Astrocyte (in vitro differentiated cells and primary cell): ENCODE results near the gene ERMAP. TPM values are rescaled to one million over a fixed set of nuclear protein-coding genes. Genes with fewer than 3 reads are reported as not detected.

Source experiments
- DNase-seq: peaks from one replicate; pipeline ENCODE4 v3.0.0-alpha.2; 2010; ENCODE audit warnings: low read depth
- FAIRE-seq: peaks from 2 replicates; lab custom pipeline; 2011; peaks lifted over from hg19 to GRCh38; lab: Jason Lieb, UNC
- H2AFZ ChIP-seq: 2 replicates; pipeline ENCODE4 v1.6.0; 2012; ENCODE audit warnings: low read depth, low read length, inconsistent platforms
- H3K27ac ChIP-seq: 2 replicates; pipeline ENCODE4 v1.5.1; 2011; ENCODE audit warnings: low read depth, low read length, inconsistent platforms
- H3K27me3 ChIP-seq: 2 replicates; pipeline ENCODE4 v1.6.0; 2011; ENCODE audit warnings: low read length, inconsistent platforms; ENCODE audit not compliant: insufficient read depth
- H3K36me3 ChIP-seq: 2 replicates; pipeline ENCODE4 v1.5.1; 2011; ENCODE audit warnings: low read length, inconsistent platforms; ENCODE audit not compliant: insufficient read depth
- H3K4me1 ChIP-seq: 2 replicates; pipeline ENCODE4 v1.5.1; 2011; ENCODE audit warnings: low read length, inconsistent platforms; ENCODE audit not compliant: insufficient read depth
- H3K4me2 ChIP-seq: 2 replicates; pipeline ENCODE4 v1.6.0; 2012; ENCODE audit warnings: low read length, inconsistent platforms
- H3K4me3 ChIP-seq: 2 replicates; pipeline ENCODE4 v1.5.1; 2011; ENCODE audit warnings: low read depth, mild to moderate bottlenecking, low read length, inconsistent platforms; ENCODE audit not compliant: insufficient read depth
- H3K79me2 ChIP-seq: 2 replicates; pipeline ENCODE4 v1.6.0; 2012; ENCODE audit warnings: mild to moderate bottlenecking, low read length, inconsistent platforms; ENCODE audit not compliant: insufficient read depth
- H3K9ac ChIP-seq: 2 replicates; pipeline ENCODE4 v1.6.0; 2012; ENCODE audit warnings: mild to moderate bottlenecking, low read length, inconsistent platforms
- H3K9me3 ChIP-seq: 2 replicates; pipeline ENCODE4 v1.5.1; 2012; ENCODE audit warnings: low read depth, mild to moderate bottlenecking, low read length, inconsistent platforms; ENCODE audit not compliant: insufficient read depth
- H4K20me1 ChIP-seq: 2 replicates; pipeline ENCODE4 v1.6.0; 2012; ENCODE audit warnings: low read length, inconsistent platforms; ENCODE audit not compliant: insufficient read depth
- H3K27ac Mint-ChIP-seq: one replicate; pipeline ENCODE4 v1.8.0; 2021; ENCODE audit warnings: mild to moderate bottlenecking, mixed read lengths; ENCODE audit not compliant: unreplicated experiment
- H3K27me3 Mint-ChIP-seq: one replicate; pipeline ENCODE4 v1.8.0; 2021; ENCODE audit warnings: low read depth, mixed read lengths; ENCODE audit not compliant: unreplicated experiment
- H3K36me3 Mint-ChIP-seq: one replicate; pipeline ENCODE4 v1.8.0; 2021; ENCODE audit warnings: low read depth, mixed read lengths; ENCODE audit not compliant: unreplicated experiment
- H3K4me1 Mint-ChIP-seq: one replicate; pipeline ENCODE4 v1.8.0; 2021; ENCODE audit warnings: low read depth, mixed read lengths; ENCODE audit not compliant: unreplicated experiment
- H3K4me3 Mint-ChIP-seq: one replicate; pipeline ENCODE4 v1.8.0; 2021; ENCODE audit warnings: mild to moderate bottlenecking, moderate library complexity, mixed read lengths; ENCODE audit not compliant: unreplicated experiment
- H3K9me3 Mint-ChIP-seq: one replicate; pipeline ENCODE4 v1.8.0; 2021; ENCODE audit warnings: mild to moderate bottlenecking, mixed read lengths; ENCODE audit not compliant: unreplicated experiment
- EZH2 ChIP-seq: IDR thresholded peaks from 2 replicates; pipeline ENCODE4 v1.6.1; 2012; ENCODE audit warnings: mild to moderate bottlenecking, low read length, inconsistent platforms; ENCODE audit not compliant: insufficient read depth
- total RNA-seq: library from RNA; stranded (reverse); gene quantifications from 2 replicates; pipeline ENCODE4 v1.2.1, GENCODE V29; 2021
- TF ChIP-seq, protein P1 (sequence below): IDR thresholded peaks from 2 replicates; pipeline ENCODE4 v1.5.1; 2011; ENCODE audit warnings: low read depth, mild to moderate bottlenecking, inconsistent platforms, low read length, moderate library complexity; ENCODE audit not compliant: insufficient read depth

The ERMAP gene
- total RNA-seq, 1 donor from 2014 or later, result 8.9 TPM

DNA sequence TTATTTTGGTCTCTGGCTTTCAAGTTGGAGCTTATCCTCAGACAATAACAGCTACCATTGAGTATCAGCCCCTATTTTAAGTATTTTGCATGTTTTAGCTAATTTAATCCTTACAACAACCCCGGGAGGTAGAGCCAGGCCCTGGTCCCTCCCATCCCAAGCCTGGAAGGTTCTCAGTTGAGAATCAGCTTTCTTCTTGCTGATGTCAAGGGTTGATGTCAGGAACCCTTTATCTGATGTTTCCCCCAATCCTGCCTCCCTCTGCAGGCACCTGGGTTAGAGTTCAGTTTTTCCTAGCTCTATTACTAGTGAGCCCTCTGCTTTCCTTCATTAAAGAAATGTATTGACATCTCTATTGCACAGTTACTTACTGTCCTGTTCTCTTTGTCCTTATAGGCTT is 3.9 kb downstream of the ERMAP start:
- DNase-seq, result no peak
- peaks cover 17% of the 10 kb centered on the region for H3K79me2 ChIP-seq
- H3K9me3 ChIP-seq, result no peaks in the 10 kb centered on the region
- Mint-ChIP-seq H3K27ac (no peak overlapping the region), H3K27me3 (no peaks in the 10 kb centered on the region), H3K9me3 (no peaks in the 10 kb centered on the region), H3K4me1 (peaks cover 14% of the 10 kb centered on the region), H3K4me3 (no peak overlapping the region), H3K36me3 (peaks cover 2% of the 10 kb centered on the region)
- H3K9ac ChIP-seq, result no peak overlapping the region
- no peak for FAIRE-seq
- H3K4me1 ChIP-seq, result peaks cover 15% of the 10 kb centered on the region
- peaks cover 5% of the 10 kb centered on the region for H4K20me1 ChIP-seq
- no peak overlapping the region for H3K4me3 ChIP-seq
- H3K27me3 ChIP-seq, result no peaks in the 10 kb centered on the region
- no peaks in the 10 kb centered on the region for H3K36me3 ChIP-seq
- no peak overlapping the region for H3K27ac ChIP-seq
- no peak overlapping the region for H2AFZ ChIP-seq
- TF ChIP-seq EZH2, result no peak
- TF ChIP-seq, protein P1, sequence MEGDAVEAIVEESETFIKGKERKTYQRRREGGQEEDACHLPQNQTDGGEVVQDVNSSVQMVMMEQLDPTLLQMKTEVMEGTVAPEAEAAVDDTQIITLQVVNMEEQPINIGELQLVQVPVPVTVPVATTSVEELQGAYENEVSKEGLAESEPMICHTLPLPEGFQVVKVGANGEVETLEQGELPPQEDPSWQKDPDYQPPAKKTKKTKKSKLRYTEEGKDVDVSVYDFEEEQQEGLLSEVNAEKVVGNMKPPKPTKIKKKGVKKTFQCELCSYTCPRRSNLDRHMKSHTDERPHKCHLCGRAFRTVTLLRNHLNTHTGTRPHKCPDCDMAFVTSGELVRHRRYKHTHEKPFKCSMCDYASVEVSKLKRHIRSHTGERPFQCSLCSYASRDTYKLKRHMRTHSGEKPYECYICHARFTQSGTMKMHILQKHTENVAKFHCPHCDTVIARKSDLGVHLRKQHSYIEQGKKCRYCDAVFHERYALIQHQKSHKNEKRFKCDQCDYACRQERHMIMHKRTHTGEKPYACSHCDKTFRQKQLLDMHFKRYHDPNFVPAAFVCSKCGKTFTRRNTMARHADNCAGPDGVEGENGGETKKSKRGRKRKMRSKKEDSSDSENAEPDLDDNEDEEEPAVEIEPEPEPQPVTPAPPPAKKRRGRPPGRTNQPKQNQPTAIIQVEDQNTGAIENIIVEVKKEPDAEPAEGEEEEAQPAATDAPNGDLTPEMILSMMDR, result no peak
- no peak overlapping the region for H3K4me2 ChIP-seq

DNA sequence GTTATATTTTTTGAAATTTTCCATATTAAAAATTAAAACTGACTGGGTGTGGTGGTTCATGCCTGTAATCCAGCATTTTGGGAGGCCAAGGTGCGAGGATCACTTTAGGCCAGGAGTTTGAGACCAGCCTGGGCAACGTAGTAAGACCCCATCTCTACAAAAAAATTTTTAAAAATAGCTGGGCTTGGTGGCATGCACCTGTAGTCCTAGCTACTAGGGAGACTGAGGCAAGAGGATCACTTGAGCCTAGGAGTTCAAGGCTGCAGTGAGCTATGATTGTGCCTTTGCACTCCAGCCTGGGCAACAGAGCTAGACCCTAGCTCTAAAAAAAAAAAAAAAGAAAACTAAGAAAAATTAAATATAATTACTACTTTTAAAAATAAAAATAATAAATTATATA is 4.8 kb downstream of the ERMAP start:
- peaks cover 9% of the 10 kb centered on the region for H3K4me1 Mint-ChIP-seq
- no peak for DNase-seq

DNA sequence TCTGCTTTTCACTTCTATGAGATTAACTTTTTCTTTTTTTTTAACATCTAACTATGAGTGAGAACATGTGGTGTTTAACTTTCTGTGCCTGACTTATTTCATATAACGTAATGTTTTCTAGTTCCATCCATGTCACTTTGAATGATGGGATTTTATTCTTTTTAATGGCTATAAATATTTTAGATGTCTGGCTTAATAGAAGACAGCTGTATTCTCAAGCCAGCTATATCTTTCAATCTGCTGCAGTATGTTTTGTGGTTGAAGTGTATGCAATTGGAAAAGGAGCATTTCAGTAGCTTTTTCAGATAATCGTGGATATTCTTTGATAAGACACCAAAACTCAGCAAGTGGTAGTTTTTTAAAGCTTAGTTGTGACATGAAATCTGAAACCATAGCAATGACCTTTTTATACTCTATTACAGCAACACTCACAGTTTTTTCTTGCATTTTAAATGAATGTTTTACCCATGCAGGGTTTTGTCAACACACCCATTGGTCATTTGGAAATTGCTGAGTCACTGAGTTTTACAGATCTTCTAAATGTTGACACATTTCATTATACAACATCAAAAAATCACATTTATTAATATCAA is 6.0 kb downstream of the ERMAP start:
- Histone ChIP-seq H3K4me1 (peaks cover 3% of the 10 kb centered on the region), H3K27me3 (no peaks in the 10 kb centered on the region), H3K4me2 (no peak overlapping the region), H3K4me3 (no peak overlapping the region), H3K36me3 (no peaks in the 10 kb centered on the region), H3K9ac (no peak overlapping the region), H3K27ac (no peak overlapping the region), H3K9me3 (no peaks in the 10 kb centered on the region), H4K20me1 (peaks cover 5% of the 10 kb centered on the region), H2AFZ (no peak overlapping the region), H3K79me2 (peaks cover 14% of the 10 kb centered on the region)
- H3K4me1 Mint-ChIP-seq, result peaks cover 8% of the 10 kb centered on the region
- H3K9me3 Mint-ChIP-seq, result no peaks in the 10 kb centered on the region
- TF ChIP-seq EZH2, result no peak
- TF ChIP-seq, protein P1, result no peak
- peak overlapping the region; percentile 56 for H3K27ac Mint-ChIP-seq
- peak; percentile 46 for DNase-seq
- H3K36me3 Mint-ChIP-seq, result peaks cover 2% of the 10 kb centered on the region
- H3K27me3 Mint-ChIP-seq, result no peaks in the 10 kb centered on the region
- no peak overlapping the region for H3K4me3 Mint-ChIP-seq
- peak; percentile 39 for FAIRE-seq

More for the DNA sequence above, 4.8 kb downstream of the ERMAP start:
- TF ChIP-seq, protein P1, result no peak
- no peak for TF ChIP-seq EZH2
- FAIRE-seq, result no peak
- no peak overlapping the region for H3K9ac ChIP-seq
- H3K9me3 ChIP-seq, result no peaks in the 10 kb centered on the region
- H3K27ac ChIP-seq, result no peak overlapping the region
- Mint-ChIP-seq H3K9me3 (no peaks in the 10 kb centered on the region), H3K27ac (no peak overlapping the region), H3K27me3 (no peaks in the 10 kb centered on the region), H3K36me3 (peaks cover 2% of the 10 kb centered on the region), H3K4me3 (no peak overlapping the region)
- H3K79me2 ChIP-seq, result peaks cover 17% of the 10 kb centered on the region
- H3K36me3 ChIP-seq, result no peaks in the 10 kb centered on the region
- no peaks in the 10 kb centered on the region for H3K27me3 ChIP-seq
- H2AFZ ChIP-seq, result no peak overlapping the region
- H3K4me2 ChIP-seq, result no peak overlapping the region
- peaks cover 6% of the 10 kb centered on the region for H3K4me1 ChIP-seq
- no peak overlapping the region for H3K4me3 ChIP-seq
- H4K20me1 ChIP-seq, result peaks cover 5% of the 10 kb centered on the region
